GM18502 (cell line): ENCODE measurements around the gene PIK3CD.
"Not testable (repeated sequence)": the region's sequence is repeated elsewhere in the genome, so short reads cannot be mapped to it uniquely, and the experiment has no call there.

Experiments used
- ATAC-seq: cut with Tn5 transposase; IDR thresholded peaks from one replicate; pipeline ENCODE4 v1.9.1; 2021; ENCODE audit warnings: mild to moderate bottlenecking; ENCODE audit not compliant: unreplicated experiment, poor library complexity

Gene PIK3CD

GRCh38 chr1:9618909-9619679, 32.4 kb upstream of the PIK3CD start:
- ATAC-seq = no peak

GRCh38 chr1:9621032-9621431, 30.5 kb upstream of the PIK3CD start:
- ATAC-seq = no peak

- ATAC-seq = no peak
Measured at GRCh38 chr1:9624081-9624480, 27.4 kb upstream of the PIK3CD start.

- not testable (repeated sequence) for ATAC-seq
Measured at GRCh38 chr1:9625030-9625429, 26.5 kb upstream of the PIK3CD start.

GRCh38 chr1:9626201-9626608, 25.3 kb upstream of the PIK3CD start:
- ATAC-seq = peak; percentile 44

- ATAC-seq = no peak
Measured at GRCh38 chr1:9628541-9629444, 22.7 kb upstream of the PIK3CD start.

- no peak for ATAC-seq
Measured at GRCh38 chr1:9629445-9630201, 21.9 kb upstream of the PIK3CD start.

- ATAC-seq = no peak
Measured at GRCh38 chr1:9630331-9631111, 21.0 kb upstream of the PIK3CD start.

- ATAC-seq = no peak
Measured at GRCh38 chr1:9631613-9632012, 19.9 kb upstream of the PIK3CD start.

- ATAC-seq = no peak
Measured at GRCh38 chr1:9633493-9633892, 18.0 kb upstream of the PIK3CD start.

GRCh38 chr1:9634582-9634981, 16.9 kb upstream of the PIK3CD start:
- no peak for ATAC-seq

- no peak for ATAC-seq
Measured at GRCh38 chr1:9639227-9639626, 12.3 kb upstream of the PIK3CD start.

- no peak for ATAC-seq
Measured at GRCh38 chr1:9643351-9644256, 7.9 kb upstream of the PIK3CD start.

- ATAC-seq = no peak
Measured at GRCh38 chr1:9646037-9646436, 5.5 kb upstream of the PIK3CD start.

- ATAC-seq = no peak
Measured at GRCh38 chr1:9648171-9648570, 3.4 kb upstream of the PIK3CD start.

- no peak for ATAC-seq
Measured at GRCh38 chr1:9649769-9650168, 1.8 kb upstream of the PIK3CD start.

GRCh38 chr1:9651220-9651564, 339 bp upstream of the PIK3CD start:
- no peak for ATAC-seq

GRCh38 chr1:9652379-9653209, 1.1 kb downstream of the PIK3CD start:
- ATAC-seq = peak; percentile 27
